HG03108 (cell line): ENCODE results near the gene ZC3H12C.

ENCODE experiments used
- ATAC-seq: cut with Tn5 transposase; IDR thresholded peaks from one replicate; pipeline ENCODE4 v1.9.1; 2021; ENCODE audit warnings: moderate library complexity; ENCODE audit not compliant: unreplicated experiment

The ZC3H12C gene

DNA sequence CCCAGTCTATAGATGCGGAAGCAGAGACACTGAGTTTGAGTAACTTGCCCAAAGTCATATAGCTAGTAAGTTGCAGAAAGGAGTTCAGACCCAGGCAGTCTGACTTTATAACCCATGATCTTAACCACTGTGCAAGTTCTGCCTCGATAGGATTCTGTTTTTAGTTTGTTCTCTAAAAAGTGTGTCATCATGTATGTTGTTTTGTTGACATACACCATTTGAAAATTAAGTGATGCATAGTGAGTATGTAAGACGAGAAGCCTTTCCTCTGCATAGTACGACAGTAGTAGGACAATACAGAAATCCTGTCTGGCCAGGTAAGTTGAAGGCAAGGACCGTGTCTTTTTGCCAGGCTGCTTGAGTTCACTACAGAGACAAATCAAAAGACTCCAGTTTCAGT, 3.3 kb downstream of the ZC3H12C start:
- no peak for ATAC-seq

DNA sequence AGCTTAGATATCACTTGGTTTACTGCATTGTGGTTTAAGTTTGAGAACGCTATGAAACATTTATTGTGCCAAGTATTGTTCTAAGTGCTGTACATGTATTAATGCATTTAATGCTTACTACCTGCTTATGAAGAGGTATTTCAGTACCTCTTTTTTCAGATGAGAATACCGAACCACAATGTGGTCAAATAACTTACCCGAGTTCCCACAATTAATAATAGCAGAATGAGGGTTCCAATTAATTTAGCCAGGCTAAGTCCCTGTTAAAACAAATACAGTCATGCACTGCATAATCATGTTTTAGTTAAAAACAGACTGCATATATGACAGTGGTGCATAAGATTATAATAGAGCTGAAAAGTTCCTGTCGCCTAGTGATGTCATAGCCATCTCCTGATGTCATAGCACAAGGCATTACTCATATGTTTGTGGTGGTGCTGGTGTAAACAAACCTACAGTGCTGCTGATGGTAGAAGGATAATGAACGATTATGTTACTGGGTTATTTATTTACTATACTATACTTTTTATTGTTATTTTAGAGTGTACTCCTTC, 4.3 kb downstream of the ZC3H12C start:
- ATAC-seq = no peak

DNA sequence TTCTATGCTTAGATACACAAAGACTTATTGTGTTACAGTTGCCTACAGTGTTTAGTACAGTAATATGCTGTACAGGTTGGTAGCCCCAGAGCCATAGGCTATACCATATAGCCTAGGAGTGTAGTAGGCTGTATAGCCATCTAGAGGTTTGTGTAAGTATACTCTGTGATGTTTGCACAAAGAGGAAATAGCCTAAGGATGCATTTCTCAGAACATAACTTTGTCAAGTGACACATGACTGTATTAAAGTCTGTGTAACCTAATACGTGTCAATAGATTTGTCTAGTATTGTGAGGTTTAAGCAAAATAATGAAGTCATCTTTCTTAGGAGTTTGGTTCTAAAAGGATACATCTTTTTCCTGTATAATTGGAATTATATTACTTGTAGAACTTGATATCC, 5.5 kb downstream of the ZC3H12C start:
- peak; percentile 47 for ATAC-seq

DNA sequence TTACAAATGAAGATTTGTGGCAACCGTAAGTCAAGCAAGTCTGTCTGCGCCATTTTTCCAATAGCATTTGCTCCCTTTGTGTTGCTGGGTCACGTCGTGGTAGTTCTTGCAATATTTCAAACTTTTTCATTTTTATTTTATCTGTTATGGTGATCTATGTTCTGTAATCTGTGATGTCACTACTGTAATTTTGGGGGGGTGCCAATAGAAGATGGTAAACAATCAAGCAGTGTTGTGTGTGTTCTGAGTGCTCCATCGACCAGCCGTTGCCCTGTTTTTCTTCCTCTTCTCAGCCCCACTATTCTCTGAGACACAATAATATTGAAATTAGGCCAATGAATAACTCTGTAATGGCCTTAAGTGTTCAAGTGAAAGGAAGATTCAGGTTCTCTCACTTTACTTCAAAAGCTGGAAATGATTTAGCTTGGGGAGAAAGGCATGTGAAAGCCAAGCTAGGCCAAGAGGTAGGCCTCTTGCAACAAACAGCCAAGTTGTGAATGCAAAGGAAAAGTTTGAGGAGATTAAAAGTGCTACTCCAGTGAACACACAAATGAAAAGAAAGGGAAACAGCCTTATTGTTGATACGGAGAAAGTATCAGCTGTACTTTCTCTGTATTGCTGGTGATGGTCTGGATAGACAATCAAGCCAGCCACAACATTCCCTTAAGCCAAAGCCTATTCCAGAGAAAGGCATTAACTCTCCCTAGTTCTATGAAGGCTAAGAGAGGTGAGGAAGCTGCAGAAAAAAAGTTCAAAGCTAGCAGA, 7.5 kb downstream of the ZC3H12C start:
- no peak for ATAC-seq

DNA sequence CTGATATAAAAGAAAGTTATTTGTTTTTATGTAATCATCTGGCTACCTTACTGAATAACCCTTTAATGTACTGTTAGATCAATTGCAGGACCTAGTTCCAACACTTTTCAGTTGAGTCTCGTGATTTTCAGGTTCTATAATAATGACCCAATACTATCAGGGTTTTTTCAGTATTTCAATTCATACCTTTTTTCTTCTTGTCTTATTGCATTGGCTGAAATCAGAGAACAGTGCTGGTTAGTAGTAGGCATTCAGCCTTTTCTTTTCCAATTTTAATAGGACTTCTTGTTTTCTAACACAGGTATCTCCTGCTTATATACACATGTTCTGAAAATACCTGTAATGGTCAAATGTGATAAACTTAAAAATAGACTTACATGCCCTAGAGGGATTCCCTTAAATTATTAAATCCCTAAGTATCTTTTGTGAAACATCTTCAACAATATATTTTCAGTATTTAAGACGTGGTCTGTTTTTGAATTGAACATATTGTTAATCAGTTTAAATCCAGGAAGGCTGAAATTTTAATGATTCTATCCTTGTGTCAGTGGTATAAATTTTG, 13.6 kb downstream of the ZC3H12C start:
- ATAC-seq = no peak

DNA sequence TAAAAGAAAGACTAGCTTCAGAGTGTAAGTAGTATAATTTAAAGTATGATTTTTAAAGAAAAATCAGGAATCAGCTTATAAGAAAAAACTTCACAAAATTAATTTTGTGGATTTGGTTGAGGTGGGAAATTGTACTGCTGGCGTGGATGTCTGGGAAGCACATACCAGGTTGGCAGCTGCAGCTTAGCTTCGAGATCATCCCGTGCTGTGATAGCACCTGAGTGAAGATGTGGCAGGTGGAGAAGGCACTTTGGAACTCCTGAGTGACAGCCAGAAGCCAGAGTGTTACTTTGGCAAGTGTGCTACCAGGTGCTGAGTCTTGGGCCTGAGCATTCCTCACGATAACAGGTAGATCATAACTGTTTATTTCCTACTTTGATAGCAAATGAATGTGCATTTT, 17.7 kb downstream of the ZC3H12C start:
- no peak for ATAC-seq

DNA sequence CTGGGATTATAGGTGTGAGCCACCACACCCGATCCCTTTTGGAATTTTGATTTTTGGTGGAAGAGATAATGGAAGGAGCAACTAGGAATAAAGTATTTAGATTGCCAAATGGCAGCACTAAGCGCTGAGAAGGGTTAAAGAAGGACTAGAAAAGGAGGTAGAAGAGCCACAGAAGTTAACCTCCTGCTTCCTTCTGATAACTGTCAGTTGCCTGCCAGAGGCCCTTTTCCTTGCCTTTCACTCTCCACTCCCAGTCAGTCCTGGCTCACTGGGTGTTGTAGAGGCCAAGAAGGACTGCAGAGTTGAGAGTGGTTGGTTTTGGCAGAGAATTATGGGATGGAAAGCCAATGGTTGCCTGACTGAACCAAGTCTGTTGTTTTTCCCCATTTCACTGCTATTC, 19.3 kb downstream of the ZC3H12C start:
- no peak for ATAC-seq

DNA sequence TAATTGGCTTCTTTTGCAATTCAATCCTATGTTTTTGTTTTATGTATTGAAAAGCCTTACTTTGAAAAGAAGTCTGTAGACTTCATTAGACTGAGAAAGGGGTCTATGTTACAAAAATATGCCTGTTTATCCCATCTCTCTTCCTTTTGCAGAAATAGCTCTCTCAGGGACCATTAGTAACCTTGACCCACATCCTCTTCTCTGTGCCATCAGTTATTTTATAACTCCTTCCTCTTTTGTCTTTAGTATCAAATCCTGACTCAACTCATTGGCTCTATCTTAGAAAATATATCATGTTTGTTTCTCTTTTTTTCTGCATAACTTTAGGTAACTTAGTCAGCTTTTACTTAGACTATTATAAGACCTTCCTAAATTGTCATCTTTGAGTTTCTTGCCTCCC, 20.3 kb downstream of the ZC3H12C start:
- ATAC-seq = no peak

DNA sequence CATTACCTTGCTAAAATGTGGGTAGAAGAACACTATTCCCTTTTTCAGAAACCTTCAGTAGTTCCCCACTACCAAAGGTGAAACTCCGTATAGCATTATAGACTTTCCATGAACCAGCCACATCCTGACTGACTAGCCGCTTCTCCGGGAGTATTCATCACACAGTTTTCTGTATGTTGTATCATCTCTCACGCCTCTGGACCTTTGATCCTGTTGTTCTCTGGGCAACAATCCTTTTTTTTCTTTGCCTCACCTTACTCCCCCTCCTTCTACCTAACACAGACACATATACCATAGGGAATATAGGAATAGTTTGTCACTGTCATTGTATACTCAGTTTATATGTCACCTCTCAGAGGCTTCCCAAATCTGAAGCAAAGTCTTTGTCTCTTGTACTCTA, 20.8 kb downstream of the ZC3H12C start:
- no peak for ATAC-seq

DNA sequence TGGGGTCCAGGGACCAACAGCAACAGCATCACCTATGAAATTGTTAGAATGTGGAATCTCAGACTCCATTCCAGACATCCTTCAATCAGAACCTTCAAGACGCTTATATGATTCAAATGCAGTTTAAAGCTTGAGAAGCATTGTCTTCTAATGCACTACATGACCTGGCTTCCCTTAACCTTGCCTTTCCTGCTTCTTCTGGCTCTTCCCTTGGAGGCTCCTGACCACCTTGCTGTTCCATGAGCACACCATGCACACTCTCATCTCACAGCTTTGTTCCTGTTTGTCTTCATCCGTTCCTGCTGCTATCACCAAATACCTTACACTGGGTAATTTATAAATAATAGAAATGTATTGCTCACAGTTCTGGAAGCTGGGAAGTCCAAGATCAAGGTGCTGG, 26.1 kb downstream of the ZC3H12C start:
- no peak for ATAC-seq

DNA sequence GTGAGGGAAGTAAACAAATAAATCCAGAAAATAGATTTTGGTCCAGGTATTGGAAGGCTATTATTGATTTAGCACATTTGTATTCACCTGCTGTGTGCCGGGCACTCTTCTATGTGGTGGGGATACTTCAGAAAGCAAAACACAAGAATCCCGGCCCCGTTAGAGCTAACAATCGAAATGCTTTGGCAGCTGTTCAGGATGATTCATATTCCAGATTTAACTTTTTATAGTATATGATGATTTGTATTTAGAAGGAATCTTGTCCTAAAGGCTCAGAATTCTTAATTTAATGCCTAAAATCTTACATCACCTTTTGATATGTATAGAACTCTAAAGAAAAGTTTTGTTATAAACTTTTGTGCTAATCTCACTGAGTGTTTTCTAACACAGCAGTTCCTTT, 28.0 kb downstream of the ZC3H12C start:
- no peak for ATAC-seq

DNA sequence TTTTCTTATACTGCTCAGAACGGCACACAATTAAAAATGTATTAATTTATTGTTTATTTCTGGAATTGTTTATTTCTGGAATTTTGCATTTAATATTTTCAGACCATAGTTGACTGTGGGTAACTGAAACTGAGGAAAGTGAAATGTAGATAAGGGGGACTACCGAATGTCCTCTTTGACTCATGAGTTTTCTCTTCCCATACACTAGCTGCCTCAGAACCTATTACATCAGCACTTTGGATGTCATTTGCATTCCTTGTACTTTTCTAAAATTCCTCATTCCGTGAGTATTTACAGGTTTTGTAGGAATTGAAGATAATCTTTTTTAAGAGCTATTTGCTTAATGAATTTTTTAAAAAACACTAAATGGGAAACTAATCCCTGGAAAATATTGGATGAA, 29.8 kb downstream of the ZC3H12C start:
- no peak for ATAC-seq

DNA sequence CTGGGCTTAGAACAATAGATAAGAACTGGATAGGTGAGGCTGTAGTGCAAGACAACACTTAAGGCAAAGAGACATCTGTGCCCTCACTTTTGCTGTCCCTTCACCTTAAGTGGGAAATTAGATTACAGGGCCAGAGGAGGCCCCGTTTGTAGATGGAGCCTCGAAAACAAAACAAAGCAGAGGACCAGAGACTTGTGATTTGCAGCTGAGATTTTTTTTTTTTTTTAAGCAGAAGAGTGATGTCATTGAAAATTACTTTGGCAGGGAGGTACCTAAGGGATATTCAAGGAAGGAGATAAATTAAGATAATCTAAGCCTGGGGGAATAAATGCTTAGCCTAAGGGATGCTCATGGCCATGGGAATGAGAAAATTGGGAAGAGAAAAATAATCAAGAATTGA, 31.4 kb downstream of the ZC3H12C start:
- ATAC-seq = no peak

DNA sequence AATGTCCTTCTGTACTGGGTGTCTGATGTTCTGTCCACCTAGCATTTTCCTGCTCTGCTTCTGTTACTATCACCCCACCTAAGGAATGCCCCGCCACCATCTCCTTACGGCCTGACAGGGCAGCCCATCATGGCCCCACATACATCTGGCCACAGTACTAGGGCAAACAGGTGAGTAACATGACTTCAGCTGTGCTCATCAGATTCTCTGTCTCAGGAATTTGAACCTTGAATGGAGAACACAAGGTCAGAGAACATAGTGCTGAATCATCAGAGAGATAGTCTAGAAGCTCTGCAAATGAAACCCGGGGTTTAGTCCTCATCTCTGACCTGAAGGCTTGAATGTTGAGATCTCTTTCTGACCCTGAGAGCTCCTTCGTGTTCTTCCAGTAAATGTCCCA, 32.4 kb downstream of the ZC3H12C start:
- ATAC-seq = no peak

DNA sequence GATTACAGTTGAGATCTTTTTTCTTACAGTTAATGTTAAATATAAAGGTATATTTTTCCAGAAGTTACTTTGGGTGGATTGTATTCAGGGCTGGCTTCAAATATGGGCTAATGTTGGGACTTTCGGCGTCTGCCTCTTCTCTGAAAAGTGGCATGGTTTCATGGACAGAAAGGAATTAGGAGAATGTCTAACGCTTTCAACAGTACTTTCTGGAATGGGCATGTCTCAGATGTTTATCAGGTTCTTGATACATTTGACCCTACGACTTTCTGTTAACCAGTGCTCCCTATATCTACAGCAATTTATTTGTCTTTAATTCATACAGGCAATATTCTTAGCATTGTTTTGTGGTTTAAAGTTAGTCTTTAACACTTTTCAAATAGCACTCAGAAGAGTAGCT, 33.7 kb downstream of the ZC3H12C start:
- no peak for ATAC-seq

DNA sequence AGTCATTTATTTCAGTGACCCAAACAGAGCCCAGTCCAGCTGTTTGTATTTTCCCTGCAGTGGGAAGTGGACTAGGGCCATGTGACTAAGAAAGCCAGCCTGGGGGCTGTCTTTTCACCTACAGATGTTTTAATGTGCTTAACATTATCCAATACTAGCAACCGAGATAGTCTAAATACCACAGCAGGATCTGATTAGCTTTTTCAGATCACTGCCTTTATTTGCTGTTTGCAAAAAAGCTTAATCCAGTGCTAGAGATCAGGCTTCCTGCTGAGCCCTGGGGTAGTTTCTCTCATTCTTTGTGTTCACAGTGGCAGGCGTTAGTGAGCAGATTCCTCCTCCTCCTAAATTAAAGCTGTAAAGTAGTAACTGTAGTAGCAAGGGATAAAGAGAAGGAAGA, 35.0 kb downstream of the ZC3H12C start:
- ATAC-seq = no peak

DNA sequence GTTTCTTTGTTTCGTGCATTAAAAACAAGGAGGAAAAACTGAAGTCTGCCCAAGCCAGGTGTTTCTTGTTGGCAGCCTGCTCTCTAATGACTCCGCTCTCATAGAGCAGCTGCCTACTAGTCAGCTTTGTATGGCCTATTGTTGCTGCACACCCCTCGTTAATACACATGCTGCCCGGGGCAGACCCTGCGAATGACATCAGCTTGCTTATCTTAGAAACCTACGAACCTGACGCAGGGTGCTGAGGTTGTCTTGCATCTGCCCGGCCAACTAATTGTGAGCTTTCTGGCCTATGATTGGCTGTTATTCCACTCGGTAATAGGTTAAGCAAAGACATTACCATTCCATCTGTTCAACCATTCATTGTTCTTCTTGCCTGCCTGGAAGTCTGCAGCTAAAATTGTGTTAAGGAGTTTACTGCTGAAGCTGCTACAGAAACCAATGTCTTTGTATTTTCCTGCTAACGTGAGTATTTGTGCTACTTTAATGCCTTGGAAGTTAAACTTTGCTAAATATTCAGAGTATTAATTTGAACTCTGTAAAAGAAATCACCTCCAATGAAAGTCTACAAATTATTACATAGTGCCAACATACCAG, 37.5 kb downstream of the ZC3H12C start:
- no peak for ATAC-seq

DNA sequence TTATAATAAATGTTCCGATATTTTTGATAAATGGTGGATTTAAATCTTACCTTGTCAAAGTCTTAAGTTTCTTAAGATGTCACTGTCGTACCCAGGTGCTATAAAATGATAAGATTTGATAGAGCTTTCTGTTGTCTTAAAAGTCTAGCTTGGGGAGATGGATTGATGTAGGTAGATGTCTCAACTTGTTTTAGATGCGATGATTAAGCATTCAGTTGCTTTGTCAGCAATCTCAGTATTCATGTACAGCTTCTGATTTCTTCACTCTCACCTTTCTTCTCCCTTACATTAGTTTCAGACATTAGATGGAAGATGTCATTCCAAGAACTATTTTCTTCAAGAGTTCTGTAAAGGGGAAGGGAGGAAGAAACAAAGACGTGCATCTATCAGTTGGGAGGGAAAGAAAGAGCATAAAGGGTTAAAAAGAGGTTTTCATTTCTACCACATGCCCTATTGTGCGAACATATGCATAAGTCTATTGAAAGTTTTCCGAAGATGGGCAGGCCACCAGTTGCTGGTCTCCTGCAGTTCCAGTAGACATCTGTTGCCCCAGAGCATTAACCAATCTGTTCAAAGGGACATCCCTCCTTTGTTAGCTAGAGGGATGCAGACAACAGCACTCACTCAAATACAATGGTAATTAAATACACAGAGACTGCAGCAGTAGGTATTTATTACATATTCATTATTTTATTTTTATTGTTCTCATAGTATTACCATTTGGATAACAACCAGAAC, 38.4 kb downstream of the ZC3H12C start:
- ATAC-seq = no peak

DNA sequence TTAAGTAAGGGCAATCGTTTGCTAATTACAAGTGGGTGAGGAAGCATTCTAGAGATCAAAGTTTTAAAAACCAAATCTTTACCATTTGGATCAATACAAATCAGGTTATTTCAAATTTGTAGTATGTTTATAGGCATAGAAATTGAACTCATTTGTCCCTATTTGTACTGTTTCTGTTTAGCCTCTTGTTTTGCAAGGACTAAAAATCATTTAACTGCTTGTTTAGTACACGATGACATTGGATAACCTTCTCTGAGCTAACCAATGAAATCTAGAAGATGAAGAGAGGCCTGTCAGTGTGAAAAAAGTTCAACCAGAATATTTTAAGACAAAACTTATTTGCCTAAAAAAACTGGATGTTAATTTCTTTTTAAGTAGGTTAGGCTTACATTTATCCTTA, 40.0 kb downstream of the ZC3H12C start:
- no peak for ATAC-seq

DNA sequence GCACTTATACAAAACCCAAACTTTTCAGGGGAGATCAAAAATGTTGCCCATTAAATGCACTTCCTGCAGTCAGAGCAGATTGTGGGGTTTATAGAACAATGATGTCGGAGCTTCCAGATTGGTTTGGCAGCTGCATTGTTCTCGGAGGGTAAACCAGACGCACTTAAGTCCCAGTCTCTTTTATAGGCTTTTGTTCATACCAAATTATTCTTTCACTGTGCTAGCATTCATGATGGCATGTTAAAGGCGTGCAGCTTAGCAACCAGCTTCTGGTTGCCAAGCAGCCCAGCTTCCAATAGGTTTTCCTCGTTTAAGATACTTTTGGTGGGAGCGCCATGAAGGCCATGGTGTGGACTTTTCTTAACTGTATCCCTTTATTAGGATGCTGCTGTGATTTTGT, 40.9 kb downstream of the ZC3H12C start:
- no peak for ATAC-seq

DNA sequence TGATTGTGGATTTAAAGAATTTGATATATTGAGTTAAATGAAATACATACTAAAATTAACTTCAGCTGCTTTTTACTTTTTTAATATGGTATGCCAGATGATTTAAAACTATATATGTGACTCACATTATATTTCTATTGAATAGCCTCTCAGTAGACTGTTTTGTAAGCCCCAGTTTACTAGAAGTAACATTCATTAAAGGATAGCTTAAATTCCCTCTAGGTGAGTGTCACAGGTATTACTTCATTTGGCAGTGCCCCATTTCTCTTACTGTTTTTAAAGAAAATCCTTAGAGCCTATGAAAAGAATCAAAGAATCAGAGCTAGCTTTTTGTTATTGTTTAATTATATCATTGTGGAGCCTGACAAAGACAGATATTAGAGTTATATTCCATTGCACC, 48.6 kb downstream of the ZC3H12C start:
- ATAC-seq = no peak
